DND-41 (cell line): ENCODE data around the gene ZNF428.

Source experiments
- ATAC-seq: fragments of 200-7000 bp; cut with Tn5 transposase; 3 replicates; pipeline ENCODE4 v1.9.1; 2021; ENCODE audit warnings: low read depth; ENCODE audit not compliant: insufficient read depth
- DNase-seq: peaks from one replicate; pipeline ENCODE4 v3.0.0-alpha.2; 2020
- H2AFZ ChIP-seq: 2 replicates; pipeline ENCODE4 v1.6.0; 2012; ENCODE audit warnings: low read depth, low read length
- H3K27ac ChIP-seq: 2 replicates; pipeline ENCODE4 v1.5.1; 2012; ENCODE audit warnings: low read length, inconsistent platforms
- H3K27me3 ChIP-seq: fragments of 200-600 bp; sonication (generic); 2 replicates; pipeline ENCODE4 v1.6.0; 2012; ENCODE audit warnings: low read length, mild to moderate bottlenecking, inconsistent platforms; ENCODE audit not compliant: insufficient read depth, poor library complexity
- H3K36me3 ChIP-seq: 2 replicates; pipeline ENCODE4 v1.5.1; 2012; ENCODE audit warnings: low read length, inconsistent platforms; ENCODE audit not compliant: insufficient read depth
- H3K4me1 ChIP-seq: 2 replicates; pipeline ENCODE4 v1.5.1; 2012; ENCODE audit warnings: mild to moderate bottlenecking, low read length; ENCODE audit not compliant: insufficient read depth
- H3K4me2 ChIP-seq: 2 replicates; pipeline ENCODE4 v1.6.0; 2012; ENCODE audit warnings: mild to moderate bottlenecking, moderate library complexity, low read length, inconsistent platforms; ENCODE audit not compliant: insufficient read depth
- H3K4me3 ChIP-seq, 2 experiments: fragments of 200-600 bp in 1 of 2; shearing (Covaris generic) in 1 of 2; 2 replicates each; pipeline ENCODE4 v1.5.1; 2012 to 2016; ENCODE audit warnings: inconsistent platforms in 2 of 2, low read length in 2 of 2, mild to moderate bottlenecking in 2 of 2, low read depth in 1 of 2, moderate library complexity in 1 of 2
- H3K79me2 ChIP-seq: 2 replicates; pipeline ENCODE4 v1.6.0; 2012; ENCODE audit warnings: low read length, inconsistent platforms; ENCODE audit not compliant: insufficient read depth
- H3K9ac ChIP-seq: 2 replicates; pipeline ENCODE4 v1.6.0; 2012; ENCODE audit warnings: low read depth, mild to moderate bottlenecking, inconsistent platforms, low read length, moderate library complexity
- H3K9me3 ChIP-seq: 2 replicates; pipeline ENCODE4 v1.5.1; 2012; ENCODE audit warnings: low read length, moderate library complexity, mild to moderate bottlenecking, inconsistent platforms; ENCODE audit not compliant: insufficient read depth, severe bottlenecking
- H4K20me1 ChIP-seq: 2 replicates; pipeline ENCODE4 v1.6.0; 2012; ENCODE audit warnings: low read length; ENCODE audit not compliant: insufficient read depth
- EZH2 ChIP-seq: IDR thresholded peaks from 3 replicates; pipeline ENCODE4 v1.6.1; 2012; ENCODE audit warnings: borderline replicate concordance, low read depth, mild to moderate bottlenecking, moderate library complexity, low read length, inconsistent platforms; ENCODE audit not compliant: severe bottlenecking
- TF ChIP-seq, protein P1 (sequence below): IDR thresholded peaks from 2 replicates; pipeline ENCODE4 v1.5.1; 2012; ENCODE audit warnings: borderline replicate concordance, low read length, moderate library complexity, mild to moderate bottlenecking; ENCODE audit not compliant: poor library complexity, severe bottlenecking; ENCODE audit errors: extremely low read depth

Gene ZNF428

DNA sequence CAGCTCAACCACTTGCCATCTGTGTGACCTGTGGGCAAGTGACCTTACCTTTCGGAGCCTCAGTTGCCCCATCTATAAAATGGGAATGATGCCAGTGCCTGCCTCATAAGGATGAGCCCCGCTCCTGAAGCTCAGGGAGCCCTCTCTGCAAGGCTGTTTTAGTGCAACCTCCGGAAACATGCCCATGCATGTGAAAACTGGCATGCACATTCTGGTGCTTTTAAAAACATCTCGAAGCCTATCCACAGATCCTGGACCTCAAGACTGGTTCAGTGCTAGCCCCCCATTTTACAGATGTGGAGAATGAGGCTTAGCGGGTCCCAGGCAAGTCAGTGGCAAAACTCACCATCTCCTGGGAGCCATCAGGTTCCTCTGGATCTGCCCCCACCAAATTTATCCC, 14.6 kb upstream of the ZNF428 start:
- TF ChIP-seq EZH2: no peak
- ATAC-seq: no peak
- no peak overlapping the region for H2AFZ ChIP-seq
- H3K9ac ChIP-seq: no peak overlapping the region
- peaks cover 5% of the 10 kb centered on the region; the same call in 1 of the 2 replicates for H4K20me1 ChIP-seq
- H3K4me1 ChIP-seq: peaks cover 10% of the 10 kb centered on the region
- no peak overlapping the region for H3K4me2 ChIP-seq
- no peak for DNase-seq
- no peak overlapping the region for H3K27ac ChIP-seq
- no peaks in the 10 kb centered on the region for H3K36me3 ChIP-seq
- H3K79me2 ChIP-seq: no peaks in the 10 kb centered on the region
- peaks cover 14% of the 10 kb centered on the region for H3K27me3 ChIP-seq
- no peaks in the 10 kb centered on the region for H3K9me3 ChIP-seq
- no peak overlapping the region for H3K4me3 ChIP-seq

DNA sequence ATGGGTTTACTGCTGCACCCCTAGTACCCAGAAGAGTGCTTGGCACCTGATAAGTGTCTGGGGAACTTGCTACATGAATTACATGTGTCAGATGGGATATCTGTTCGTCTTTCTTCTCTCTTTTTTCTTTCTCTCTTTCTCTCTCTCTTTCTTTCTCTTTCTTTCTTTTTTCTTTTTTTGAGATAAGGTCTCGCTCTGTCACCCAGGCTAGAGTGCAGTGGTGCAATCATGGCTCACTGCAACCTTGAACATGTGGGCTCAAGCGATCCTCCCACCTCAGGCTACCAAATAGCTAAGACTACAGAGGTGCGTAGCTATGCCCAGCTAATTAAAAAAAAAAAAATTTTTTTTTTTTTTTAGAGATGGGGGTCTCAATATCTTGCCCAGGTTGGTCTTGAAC, 14.1 kb upstream of the ZNF428 start:
- Histone ChIP-seq H3K4me3 (no peak overlapping the region), H3K9ac (no peak overlapping the region), H3K4me1 (peaks cover 4% of the 10 kb centered on the region; the same call in 1 of the 2 replicates), H3K27ac (no peak overlapping the region), H4K20me1 (peaks cover 2% of the 10 kb centered on the region; the same call in 1 of the 2 replicates), H2AFZ (no peak overlapping the region), H3K27me3 (peaks cover 9% of the 10 kb centered on the region), H3K4me2 (no peak overlapping the region), H3K79me2 (no peaks in the 10 kb centered on the region), H3K36me3 (no peaks in the 10 kb centered on the region), H3K9me3 (no peaks in the 10 kb centered on the region)
- no peak for DNase-seq
- no peak for TF ChIP-seq EZH2
- TF ChIP-seq, protein P1, sequence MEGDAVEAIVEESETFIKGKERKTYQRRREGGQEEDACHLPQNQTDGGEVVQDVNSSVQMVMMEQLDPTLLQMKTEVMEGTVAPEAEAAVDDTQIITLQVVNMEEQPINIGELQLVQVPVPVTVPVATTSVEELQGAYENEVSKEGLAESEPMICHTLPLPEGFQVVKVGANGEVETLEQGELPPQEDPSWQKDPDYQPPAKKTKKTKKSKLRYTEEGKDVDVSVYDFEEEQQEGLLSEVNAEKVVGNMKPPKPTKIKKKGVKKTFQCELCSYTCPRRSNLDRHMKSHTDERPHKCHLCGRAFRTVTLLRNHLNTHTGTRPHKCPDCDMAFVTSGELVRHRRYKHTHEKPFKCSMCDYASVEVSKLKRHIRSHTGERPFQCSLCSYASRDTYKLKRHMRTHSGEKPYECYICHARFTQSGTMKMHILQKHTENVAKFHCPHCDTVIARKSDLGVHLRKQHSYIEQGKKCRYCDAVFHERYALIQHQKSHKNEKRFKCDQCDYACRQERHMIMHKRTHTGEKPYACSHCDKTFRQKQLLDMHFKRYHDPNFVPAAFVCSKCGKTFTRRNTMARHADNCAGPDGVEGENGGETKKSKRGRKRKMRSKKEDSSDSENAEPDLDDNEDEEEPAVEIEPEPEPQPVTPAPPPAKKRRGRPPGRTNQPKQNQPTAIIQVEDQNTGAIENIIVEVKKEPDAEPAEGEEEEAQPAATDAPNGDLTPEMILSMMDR: no peak
- ATAC-seq: no peak

DNA sequence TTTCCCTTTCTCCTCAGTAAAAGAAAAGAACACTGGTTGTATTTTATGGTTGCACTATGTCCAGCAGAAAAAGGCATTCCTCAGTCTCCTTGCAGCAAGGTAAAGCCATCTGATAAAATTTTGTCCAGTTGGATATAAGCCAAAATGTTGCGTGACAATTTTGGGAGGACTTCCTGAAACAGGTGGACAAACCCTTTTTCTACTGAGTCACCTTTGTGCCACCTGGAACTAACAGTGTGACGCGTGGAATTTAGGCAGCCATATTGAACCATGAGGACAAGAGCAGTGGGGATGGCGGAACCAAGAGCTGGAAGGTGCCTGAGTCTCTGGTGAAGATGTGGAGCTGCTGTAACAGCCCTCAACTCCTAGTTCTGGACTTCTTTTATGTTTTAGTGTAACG, 12.1 kb upstream of the ZNF428 start:
- Histone ChIP-seq H3K4me2 (no peak overlapping the region), H3K9me3 (no peaks in the 10 kb centered on the region), H3K9ac (no peak overlapping the region), H3K4me3 (no peak overlapping the region), H4K20me1 (no peaks in the 10 kb centered on the region), H3K27me3 (no peaks in the 10 kb centered on the region), H2AFZ (no peak overlapping the region), H3K4me1 (no peaks in the 10 kb centered on the region), H3K79me2 (no peaks in the 10 kb centered on the region), H3K36me3 (no peaks in the 10 kb centered on the region), H3K27ac (no peak overlapping the region)
- no peak for DNase-seq
- ATAC-seq: no peak
- TF ChIP-seq, protein P1: no peak
- no peak for TF ChIP-seq EZH2

DNA sequence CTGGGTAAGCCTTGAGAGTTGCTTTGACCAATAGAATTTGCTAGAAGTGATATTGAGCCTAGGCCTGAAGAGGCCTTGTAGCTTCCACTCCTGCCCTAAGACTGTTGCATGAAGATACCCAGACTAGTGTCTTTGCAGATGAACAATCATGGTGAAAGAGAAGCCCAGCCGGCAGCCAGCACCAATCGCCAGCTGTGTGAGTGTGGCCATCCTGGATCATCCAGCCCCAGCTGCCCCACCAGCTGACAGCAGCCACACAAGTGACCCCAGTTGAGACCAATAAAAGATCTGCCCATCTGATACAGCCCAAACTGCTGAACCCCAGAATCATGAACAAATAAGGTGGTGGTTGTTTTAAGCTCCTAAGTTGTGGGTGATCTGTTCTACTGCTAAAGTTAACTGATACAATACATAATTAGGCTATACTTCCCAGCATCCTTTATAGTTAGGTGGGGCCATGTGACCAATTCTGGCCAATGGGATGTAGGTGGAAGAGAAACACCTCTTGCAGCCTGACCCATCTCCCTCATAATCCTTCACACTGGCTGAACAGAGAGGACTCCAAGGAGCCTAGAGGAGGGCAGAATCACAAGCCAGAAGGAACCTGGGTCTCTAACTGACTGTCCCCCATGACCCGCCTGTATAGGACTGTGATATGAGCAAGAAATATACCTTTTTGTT, 9.4 kb upstream of the ZNF428 start:
- H3K4me1 ChIP-seq: no peaks in the 10 kb centered on the region
- TF ChIP-seq EZH2: no peak
- TF ChIP-seq, protein P1: no peak
- H3K9ac ChIP-seq: no peak overlapping the region
- ATAC-seq: no peak
- no peak overlapping the region for H3K4me3 ChIP-seq
- no peaks in the 10 kb centered on the region for H3K79me2 ChIP-seq
- DNase-seq: no peak
- no peaks in the 10 kb centered on the region for H3K9me3 ChIP-seq
- no peaks in the 10 kb centered on the region for H4K20me1 ChIP-seq
- H3K4me2 ChIP-seq: no peak overlapping the region
- H3K27me3 ChIP-seq: no peaks in the 10 kb centered on the region
- H2AFZ ChIP-seq: no peak overlapping the region
- H3K36me3 ChIP-seq: no peaks in the 10 kb centered on the region
- H3K27ac ChIP-seq: no peak overlapping the region
